ENCODE results near the gene CIB2. TPM values are rescaled to one million over a fixed set of nuclear protein-coding genes. Genes with fewer than 3 reads are reported as not detected.

The CIB2 gene
- total RNA-seq, 1 donor from 2014 or later, result 16.4 TPM

DNA sequence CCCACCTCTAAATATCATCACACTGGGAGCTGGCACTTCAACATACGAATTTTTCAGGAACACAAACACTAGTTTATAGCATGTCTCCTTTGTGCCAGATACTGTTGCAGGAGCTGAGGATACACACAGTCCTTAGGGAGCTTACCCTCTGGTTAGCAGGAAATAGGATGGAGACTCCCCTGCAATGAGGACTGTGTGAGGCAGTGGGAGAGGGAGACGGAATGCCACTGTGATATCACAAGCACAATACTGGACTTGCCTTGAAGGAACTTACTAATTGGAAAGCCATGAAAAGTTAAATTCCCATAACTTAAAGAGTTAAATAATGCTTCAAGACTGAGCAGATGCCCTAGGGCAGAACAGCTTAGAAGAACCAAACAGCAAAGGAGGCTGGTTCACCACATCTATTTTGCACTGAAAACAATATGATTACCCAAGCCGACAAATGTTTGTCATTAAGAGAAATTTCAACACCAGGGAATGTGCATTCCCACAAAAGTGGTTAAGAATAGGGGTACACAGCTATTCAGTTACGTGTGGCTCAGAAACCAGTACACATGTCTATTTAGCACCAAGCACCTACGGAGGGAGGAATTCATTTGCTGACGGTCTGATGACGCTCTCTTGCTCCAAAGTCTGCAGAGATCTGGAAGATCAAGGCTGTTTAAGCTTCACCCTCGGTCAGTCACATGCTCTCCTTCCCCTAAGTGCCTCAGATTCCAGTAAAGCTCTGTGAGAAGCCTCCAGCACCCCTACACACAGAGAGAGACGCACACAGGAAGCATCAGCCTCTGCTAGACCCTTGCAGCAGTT, 59.0 kb downstream of the CIB2 start:
- TF ChIP-seq CTCF (IDR thresholded peaks at IDR 0.05; ENCODE audit: unreplicated experiment), result no peak
- H3K9me3 Mint-ChIP-seq (ENCODE audit: unreplicated experiment), result no peaks in the 10 kb centered on the region
- no peak for DNase-seq (ENCODE audit: low spot score)
- no peaks in the 10 kb centered on the region for H3K36me3 Mint-ChIP-seq (ENCODE audit: low read depth, unreplicated experiment)
- H3K4me1 Mint-ChIP-seq (ENCODE audit: unreplicated experiment), result peaks cover 44% of the 10 kb centered on the region
- peaks cover 3% of the 10 kb centered on the region for H3K27me3 Mint-ChIP-seq (ENCODE audit: unreplicated experiment)
- no peak overlapping the region for H3K27ac Mint-ChIP-seq (ENCODE audit: unreplicated experiment)
- no peak overlapping the region for H3K4me3 Mint-ChIP-seq (ENCODE audit: unreplicated experiment)

DNA sequence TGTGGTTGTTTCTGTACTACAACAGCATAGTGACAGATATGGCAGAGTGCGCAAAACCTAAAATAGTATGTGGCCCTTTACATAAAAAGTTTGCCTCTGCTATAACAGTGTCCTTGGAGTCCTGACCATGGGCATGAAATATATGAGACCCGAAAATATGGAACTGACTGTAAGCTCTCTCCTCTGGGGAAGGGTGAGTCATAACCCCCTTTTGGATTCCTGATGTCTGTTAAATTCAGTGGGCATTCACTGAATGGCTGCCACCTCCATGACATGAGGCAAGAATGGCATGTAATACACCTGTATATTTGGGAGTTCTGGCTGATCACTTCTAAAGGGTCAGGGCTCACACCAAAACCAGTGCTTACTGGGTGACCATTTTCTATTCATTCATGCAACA, 59.9 kb downstream of the CIB2 start:
- no peak for DNase-seq (ENCODE audit: low spot score)
- Mint-ChIP-seq H3K27ac (ENCODE audit: unreplicated experiment) (no peak overlapping the region), H3K27me3 (ENCODE audit: unreplicated experiment) (peaks cover 3% of the 10 kb centered on the region), H3K4me3 (ENCODE audit: unreplicated experiment) (no peak overlapping the region), H3K4me1 (ENCODE audit: unreplicated experiment) (peaks cover 41% of the 10 kb centered on the region), H3K9me3 (ENCODE audit: unreplicated experiment) (no peaks in the 10 kb centered on the region), H3K36me3 (ENCODE audit: low read depth, unreplicated experiment) (no peaks in the 10 kb centered on the region)
- no peak for TF ChIP-seq CTCF (IDR thresholded peaks at IDR 0.05; ENCODE audit: unreplicated experiment)

- Mint-ChIP-seq H3K27ac (ENCODE audit: unreplicated experiment) (peak overlapping the region; percentile 9), H3K9me3 (ENCODE audit: unreplicated experiment) (no peaks in the 10 kb centered on the region), H3K36me3 (ENCODE audit: low read depth, unreplicated experiment) (no peaks in the 10 kb centered on the region), H3K4me3 (ENCODE audit: unreplicated experiment) (no peak overlapping the region), H3K27me3 (ENCODE audit: unreplicated experiment) (peaks cover 2% of the 10 kb centered on the region), H3K4me1 (ENCODE audit: unreplicated experiment) (peaks cover 35% of the 10 kb centered on the region)
- DNase-seq (ENCODE audit: low spot score), result no peak
- no peak for TF ChIP-seq CTCF (IDR thresholded peaks at IDR 0.05; ENCODE audit: unreplicated experiment)
Measured at GRCh38 chr15:78070049-78070700, 61.1 kb downstream of the CIB2 start.

- Mint-ChIP-seq H3K27me3 (ENCODE audit: unreplicated experiment) (peaks cover 2% of the 10 kb centered on the region), H3K27ac (ENCODE audit: unreplicated experiment) (no peak overlapping the region), H3K9me3 (ENCODE audit: unreplicated experiment) (no peaks in the 10 kb centered on the region), H3K36me3 (ENCODE audit: low read depth, unreplicated experiment) (no peaks in the 10 kb centered on the region), H3K4me1 (ENCODE audit: unreplicated experiment) (peaks cover 35% of the 10 kb centered on the region), H3K4me3 (ENCODE audit: unreplicated experiment) (no peak overlapping the region)
- no peak for DNase-seq (ENCODE audit: low spot score)
- no peak for TF ChIP-seq CTCF (IDR thresholded peaks at IDR 0.05; ENCODE audit: unreplicated experiment)
Measured at GRCh38 chr15:78069462-78070029, 61.7 kb downstream of the CIB2 start.

- no peaks in the 10 kb centered on the region for H3K9me3 Mint-ChIP-seq (ENCODE audit: unreplicated experiment)
- H3K27me3 Mint-ChIP-seq (ENCODE audit: unreplicated experiment), result peaks cover 2% of the 10 kb centered on the region
- no peak overlapping the region for H3K4me3 Mint-ChIP-seq (ENCODE audit: unreplicated experiment)
- no peak for TF ChIP-seq CTCF (IDR thresholded peaks at IDR 0.05; ENCODE audit: unreplicated experiment)
- H3K27ac Mint-ChIP-seq (ENCODE audit: unreplicated experiment), result no peak overlapping the region
- H3K4me1 Mint-ChIP-seq (ENCODE audit: unreplicated experiment), result peaks cover 35% of the 10 kb centered on the region
- H3K36me3 Mint-ChIP-seq (ENCODE audit: low read depth, unreplicated experiment), result no peaks in the 10 kb centered on the region
- DNase-seq (ENCODE audit: low spot score), result no peak
Measured at GRCh38 chr15:78069052-78069414, 62.2 kb downstream of the CIB2 start.
